GM23338 (cell line): Measurements from ENCODE around the gene ASAP2. TPM values are rescaled to one million over a fixed set of nuclear protein-coding genes. Genes with fewer than 3 reads are reported as not detected.

Experiments
- ATAC-seq: fragments of 200-7000 bp; cut with Tn5 transposase; 3 replicates; pipeline ENCODE4 v1.9.1; 2020
- DNase-seq: peaks from one replicate; pipeline ENCODE4 v3.0.0-alpha.2; 2015; ENCODE audit warnings: low spot score
- H2AFZ ChIP-seq: fragments of 200-600 bp; sonication (generic); 2 replicates; pipeline ENCODE4 v1.8.0; 2016; ENCODE audit warnings: antibody characterized with exemption, mild to moderate bottlenecking, moderate library complexity
- H3F3A ChIP-seq: fragments of 200-600 bp; sonication (generic); replicated peaks from 2 replicates; pipeline ENCODE4 v1.8.0; 2017; ENCODE audit warnings: antibody characterized with exemption, mixed run types, low read depth
- H3K27ac ChIP-seq: fragments of 200-600 bp; sonication (generic); 2 replicates; pipeline ENCODE4 v1.6.1; 2016; ENCODE audit warnings: low read depth
- H3K27me3 ChIP-seq: fragments of 200-600 bp; sonication (generic); 2 replicates; pipeline ENCODE4 v1.8.0; 2016; ENCODE audit warnings: mild to moderate bottlenecking, mixed run types, moderate library complexity; ENCODE audit not compliant: insufficient read depth
- H3K36me3 ChIP-seq: fragments of 200-600 bp; sonication (generic); 2 replicates; pipeline ENCODE4 v1.8.0; 2016; ENCODE audit warnings: mild to moderate bottlenecking; ENCODE audit not compliant: insufficient read depth
- H3K4me1 ChIP-seq: fragments of 200-600 bp; sonication (generic); 2 replicates; pipeline ENCODE4 v1.8.0; 2016; ENCODE audit warnings: mild to moderate bottlenecking, moderate library complexity; ENCODE audit not compliant: insufficient read depth
- H3K4me2 ChIP-seq: fragments of 200-600 bp; sonication (generic); 2 replicates; pipeline ENCODE4 v1.7.1; 2017; ENCODE audit warnings: mixed run types
- H3K4me3 ChIP-seq: fragments of 200-600 bp; sonication (generic); 2 replicates; pipeline ENCODE4 v1.6.1; 2016; ENCODE audit warnings: mixed run types
- H3K79me2 ChIP-seq: fragments of 200-600 bp; sonication (generic); replicated peaks from 2 replicates; pipeline ENCODE4 v1.8.0; 2017; ENCODE audit warnings: mild to moderate bottlenecking; ENCODE audit not compliant: insufficient read depth
- H3K9me2 ChIP-seq: fragments of 200-600 bp; sonication (generic); 2 replicates; pipeline ENCODE4 v1.8.0; 2017; ENCODE audit not compliant: insufficient read depth
- H4K20me1 ChIP-seq: fragments of 200-600 bp; sonication (generic); replicated peaks from 2 replicates; pipeline ENCODE4 v1.8.0; 2017; ENCODE audit warnings: mild to moderate bottlenecking; ENCODE audit not compliant: insufficient read depth
- H3K27ac Mint-ChIP-seq: 2 replicates; pipeline ENCODE4 v1.8.0; 2020; ENCODE audit warnings: inconsistent platforms, mild to moderate bottlenecking, moderate library complexity, mixed read lengths
- H3K27me3 Mint-ChIP-seq: 3 replicates; pipeline ENCODE4 v1.8.0; 2022; ENCODE audit warnings: low read depth, mild to moderate bottlenecking, moderate library complexity, mixed read lengths, inconsistent platforms; ENCODE audit not compliant: insufficient read depth, poor library complexity
- H3K36me3 Mint-ChIP-seq: 3 replicates; pipeline ENCODE4 v1.8.0; 2021; ENCODE audit warnings: low read depth, mild to moderate bottlenecking, inconsistent platforms, moderate library complexity, mixed read lengths
- H3K4me1 Mint-ChIP-seq: 3 replicates; pipeline ENCODE4 v1.8.0; 2020; ENCODE audit warnings: mild to moderate bottlenecking, inconsistent platforms, mixed read lengths
- H3K4me3 Mint-ChIP-seq: 3 replicates; pipeline ENCODE4 v1.8.0; 2021; ENCODE audit warnings: moderate library complexity, mild to moderate bottlenecking, inconsistent platforms, mixed read lengths
- H3K9me3 Mint-ChIP-seq: 3 replicates; pipeline ENCODE4 v1.8.0; 2020; ENCODE audit warnings: moderate library complexity, mild to moderate bottlenecking, inconsistent platforms, mixed read lengths
- CREB1 ChIP-seq: fragments of 250-450 bp; sonication (Bioruptor Pico); IDR thresholded peaks from 2 replicates; pipeline ENCODE4 v1.5.0; 2020; ENCODE audit warnings: low read depth, mild to moderate bottlenecking, moderate library complexity
- CTCF ChIP-seq, 2 experiments: fragments of 200-600 bp in 1 of 2; sonication (generic) in 1 of 2; conservative IDR thresholded peaks; 2 replicates each; pipeline versions ENCODE4 v1.5.1 to v1.6.1; 2016 to 2017; ENCODE audit warnings: antibody characterized with exemption in 2 of 2, low read depth in 2 of 2, mild to moderate bottlenecking in 2 of 2, moderate library complexity in 1 of 2
- ETS1 ChIP-seq: IDR thresholded peaks from 2 replicates; pipeline ENCODE4 v1.6.1; 2016; ENCODE audit warnings: antibody characterized with exemption
- EZH2 ChIP-seq: fragments of 200-600 bp; sonication (generic); IDR thresholded peaks from one replicate; pipeline ENCODE4 v1.8.0; 2017; ENCODE audit warnings: antibody characterized with exemption, mild to moderate bottlenecking, low read depth; ENCODE audit not compliant: unreplicated experiment
- EZH2phosphoT487 ChIP-seq: fragments of 200-600 bp; sonication (generic); IDR thresholded peaks from one replicate; pipeline ENCODE4 v1.8.1; 2018; ENCODE audit warnings: antibody characterized with exemption; ENCODE audit not compliant: unreplicated experiment
- JUNB ChIP-seq: IDR thresholded peaks from one replicate; pipeline ENCODE4 v1.6.1; 2016; ENCODE audit warnings: antibody characterized with exemption; ENCODE audit not compliant: unreplicated experiment
- NANOG ChIP-seq: IDR thresholded peaks from 2 replicates; pipeline ENCODE4 v1.6.1; 2016; ENCODE audit warnings: antibody characterized with exemption, borderline replicate concordance
- POLR2AphosphoS5 ChIP-seq: IDR thresholded peaks from 2 replicates; pipeline ENCODE4 v1.6.1; 2016; ENCODE audit warnings: antibody characterized with exemption, low read depth
- REST ChIP-seq: IDR thresholded peaks from one replicate; pipeline ENCODE4 v1.6.1; 2018; ENCODE audit warnings: antibody characterized with exemption; ENCODE audit not compliant: unreplicated experiment
- STAT1 ChIP-seq: IDR thresholded peaks from one replicate; pipeline ENCODE4 v1.6.1; 2016; ENCODE audit warnings: antibody characterized with exemption; ENCODE audit not compliant: unreplicated experiment
- ZNF114 ChIP-seq: fragments of 250-450 bp; sonication (Bioruptor Pico); IDR thresholded peaks from 2 replicates; pipeline ENCODE4 v1.5.0; 2020; ENCODE audit warnings: mild to moderate bottlenecking, moderate library complexity
- ZNF331 ChIP-seq: fragments of 250-450 bp; sonication (Bioruptor Pico); IDR thresholded peaks from 2 replicates; pipeline ENCODE4 v1.5.0; 2020; ENCODE audit warnings: low read depth, mild to moderate bottlenecking, moderate library complexity
- polyA plus RNA-seq: library from polyadenylated mRNA; unstranded; fragments of >200 nt; fragmentation: Nextera tagmentation; extraction: Ambion mirVana; gene quantifications from 2 replicates; pipeline ENCODE4 v1.2.1, GENCODE V29; 2016
- total RNA-seq: library from RNA; depleted of rRNA; stranded (reverse); fragments of >200 nt; shearing (Covaris generic); gene quantifications from 2 replicates; pipeline ENCODE4 v1.2.3, GENCODE V29; 2014

Gene ASAP2
- total and polyA plus RNA-seq, 2 experiments from 2014 or later, result 2.6 to 15.6 TPM

GRCh38 chr2:9247177-9247576 is 40.6 kb downstream of the ASAP2 start (continued):
- TF ChIP-seq POLR2AphosphoS5 (no peak), ZNF331 (CRISPR knock-in tag) (no peak), NANOG (no peak), ZNF114 (CRISPR knock-in tag) (no peak), EZH2 (no peak), REST (no peak), ETS1 (no peak), JUNB (no peak), CTCF (conservative IDR thresholded peaks at IDR 0.05; ENCODE audit: low read depth in 2 of 2) (no peak), EZH2phosphoT487 (no peak), CREB1 (CRISPR knock-in tag) (no peak), STAT1 (no peak)

GRCh38 chr2:9247786-9248185 is 41.2 kb downstream of the ASAP2 start:
- Histone ChIP-seq H3K27ac (no peak overlapping the region), H3K4me3 (no peak overlapping the region), H3K36me3 (no peaks in the 10 kb centered on the region), H3K79me2 (peaks cover 74% of the 10 kb centered on the region), H3F3A (no peaks in the 10 kb centered on the region), H4K20me1 (peaks cover 22% of the 10 kb centered on the region), H2AFZ (no peak overlapping the region), H3K4me2 (no peak overlapping the region), H3K27me3 (no peaks in the 10 kb centered on the region), H3K9me2 (no peaks in the 10 kb centered on the region), H3K4me1 (peaks cover 29% of the 10 kb centered on the region)
- Mint-ChIP-seq H3K4me3 (no peak overlapping the region), H3K4me1 (peaks cover 57% of the 10 kb centered on the region), H3K9me3 (no peaks in the 10 kb centered on the region), H3K27me3 (peaks cover 12% of the 10 kb centered on the region), H3K36me3 (no peaks in the 10 kb centered on the region), H3K27ac (no peak overlapping the region)
- no peak for TF ChIP-seq ZNF331 (CRISPR knock-in tag)
- TF ChIP-seq EZH2, result no peak
- TF ChIP-seq ZNF114 (CRISPR knock-in tag), result no peak
- TF ChIP-seq CREB1 (CRISPR knock-in tag), result no peak
- ATAC-seq (no peak), DNase-seq (no peak)
